NCI-H1417 (cell line): Measurements from ENCODE around the gene TAF7L.
A peak's percentile ranks its signal among the peaks of the same experiment; 100 is the strongest.

Experiments
- DNase-seq, 3 experiments: peaks; one replicate each; lab custom pipeline; 2025; lab: John Stamatoyannopoulos, UW

The TAF7L gene

DNA sequence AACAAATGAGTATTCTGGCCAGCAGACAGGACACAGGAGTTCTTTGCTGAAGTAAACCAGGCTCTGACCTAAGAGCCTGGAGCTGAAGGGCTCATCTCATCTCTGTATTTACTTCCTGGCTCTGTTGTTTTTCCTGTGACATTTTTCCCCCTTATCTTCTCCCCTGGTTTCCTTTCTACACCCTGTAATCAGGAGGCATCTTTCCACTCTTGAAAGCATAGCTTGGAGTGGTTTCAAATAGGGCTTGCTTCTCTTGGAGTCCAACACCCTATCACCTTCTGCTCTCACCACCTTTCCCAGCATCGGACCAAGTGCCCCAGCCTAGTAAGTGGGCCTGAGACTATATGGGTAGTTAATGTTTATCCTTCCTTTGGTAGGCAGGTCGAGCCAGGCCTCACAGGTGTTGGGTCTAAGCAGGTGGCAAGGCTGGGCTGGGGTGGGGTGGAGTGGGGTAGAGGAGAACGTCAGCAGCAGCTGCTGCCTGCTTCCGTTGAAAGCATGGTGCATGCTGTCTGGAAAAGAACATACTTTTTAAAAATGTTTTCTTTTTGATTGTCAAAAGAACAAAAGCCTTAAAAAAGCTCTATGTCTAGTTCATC lies 70.4 kb downstream of the TAF7L start:
- peak in 1 of 3 experiments; percentile 36 for DNase-seq

DNA sequence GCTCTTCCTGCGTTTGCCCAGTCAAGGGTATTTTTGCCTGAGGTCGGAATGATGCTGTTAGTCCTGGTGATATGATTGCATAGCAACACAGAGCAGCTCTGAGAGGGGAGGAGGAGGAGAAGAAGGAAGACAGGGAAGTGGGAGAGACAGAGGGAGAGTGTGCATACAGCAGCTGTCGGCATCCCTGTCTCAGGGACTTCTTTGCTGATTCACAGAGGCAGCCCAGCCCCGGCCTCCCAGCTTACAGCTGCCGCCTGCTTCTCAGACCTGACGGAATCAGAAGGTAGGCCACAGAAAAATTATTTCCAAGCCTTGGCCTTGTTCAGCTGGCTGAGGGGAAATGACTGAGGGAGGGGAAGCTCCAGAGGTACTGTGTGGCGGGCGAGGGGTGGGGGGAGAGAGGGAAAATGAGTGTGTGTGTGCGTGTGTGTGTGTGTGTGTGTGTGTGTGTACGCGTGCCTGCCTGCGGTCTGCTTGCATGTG lies 71.2 kb downstream of the TAF7L start:
- peak in 2 of 3 experiments; percentile 17 to 37 for DNase-seq

DNA sequence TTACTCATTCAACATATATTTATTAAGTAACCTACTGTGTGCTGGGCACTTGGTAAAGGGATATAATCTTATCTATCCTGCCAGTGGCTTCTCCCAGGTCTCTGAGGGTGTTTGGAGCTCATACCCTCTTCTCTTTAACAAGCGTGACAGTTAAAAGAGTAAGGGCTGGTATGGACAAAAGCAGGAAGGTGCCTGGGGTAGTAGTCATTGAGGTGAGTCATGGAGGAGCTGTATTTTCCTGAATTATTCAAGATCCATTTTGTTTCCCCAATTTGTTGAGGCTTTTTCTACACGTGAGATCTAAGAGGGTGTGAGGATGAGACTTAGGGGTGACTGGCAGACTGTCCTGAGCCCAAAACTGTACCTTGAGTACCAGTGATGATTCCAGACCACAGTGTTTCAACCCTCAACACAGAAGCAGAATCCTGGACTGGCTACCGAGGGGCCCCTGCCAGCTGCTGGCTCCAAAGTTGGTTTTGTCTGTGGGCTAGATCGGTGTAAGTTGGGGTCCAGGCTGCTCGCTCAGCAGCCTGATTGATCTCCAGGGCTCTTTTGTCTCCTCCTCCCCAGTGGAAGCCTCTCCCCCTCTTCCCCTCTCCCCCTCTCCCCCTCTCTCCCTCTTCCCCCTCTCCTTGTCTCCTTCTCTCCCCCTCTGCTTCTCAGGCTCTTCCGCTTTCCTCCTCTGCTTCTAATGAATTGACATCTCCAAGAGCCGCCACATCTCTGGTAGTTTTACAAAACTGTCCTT lies 71.8 kb downstream of the TAF7L start, which contains the start of gene DRP2:
Gene DRP2, plus strand, starts transcription at position 671 of the 748 bp plus-strand sequence. CDS start 11,862 bp downstream, outside the sequence.
- no peak for DNase-seq
